Daoy (cell line): ENCODE results near the gene GNAZ. TPM values are rescaled to one million over a fixed set of nuclear protein-coding genes. Genes with fewer than 3 reads are reported as not detected.

Experiments
- DNase-seq: peaks from one replicate; pipeline ENCODE4 v3.0.0-alpha.2; 2015; ENCODE audit warnings: low read depth
- total RNA-seq: library from RNA; depleted of rRNA; stranded (reverse); fragments of >200 nt; shearing (Covaris generic); gene quantifications from 2 replicates; pipeline ENCODE4 v1.2.3, GENCODE V29; 2014

Gene GNAZ
- total RNA-seq, 1 experiment from 2014 or later: 7.7 TPM

- DNase-seq: no peak
Observed at GRCh38 chr22:23076896-23077572, 6.7 kb downstream of the GNAZ start.

- DNase-seq: no peak
Observed at GRCh38 chr22:23077627-23078461, 7.5 kb downstream of the GNAZ start.

- DNase-seq: no peak
Observed at GRCh38 chr22:23078462-23078787, 8.1 kb downstream of the GNAZ start.

- no peak for DNase-seq
Observed at GRCh38 chr22:23079240-23079768, 9.0 kb downstream of the GNAZ start.

- DNase-seq: no peak
Observed at GRCh38 chr22:23079814-23080521, 9.6 kb downstream of the GNAZ start.

GRCh38 chr22:23080613-23081290 lies 10.4 kb downstream of the GNAZ start:
- DNase-seq: no peak

GRCh38 chr22:23082534-23083314 lies 12.4 kb downstream of the GNAZ start:
- DNase-seq: no peak

- DNase-seq: no peak
Observed at GRCh38 chr22:23083315-23084021, 13.1 kb downstream of the GNAZ start.

GRCh38 chr22:23084453-23085350 lies 14.4 kb downstream of the GNAZ start:
- no peak for DNase-seq

GRCh38 chr22:23085351-23085671 lies 15.0 kb downstream of the GNAZ start:
- DNase-seq: no peak

- no peak for DNase-seq
Observed at GRCh38 chr22:23085785-23086184, 15.5 kb downstream of the GNAZ start.

GRCh38 chr22:23086263-23086662 lies 15.9 kb downstream of the GNAZ start:
- no peak for DNase-seq

- no peak for DNase-seq
Observed at GRCh38 chr22:23086787-23087186, 16.5 kb downstream of the GNAZ start.

GRCh38 chr22:23088199-23088604 lies 17.9 kb downstream of the GNAZ start:
- peak; percentile 46 for DNase-seq

GRCh38 chr22:23089010-23089409 lies 18.7 kb downstream of the GNAZ start:
- no peak for DNase-seq

- no peak for DNase-seq
Observed at GRCh38 chr22:23089633-23090456, 19.5 kb downstream of the GNAZ start.

- no peak for DNase-seq
Observed at GRCh38 chr22:23090457-23090835, 20.1 kb downstream of the GNAZ start.

- no peak for DNase-seq
Observed at GRCh38 chr22:23091760-23092159, 21.4 kb downstream of the GNAZ start.
